Epithelial cell of prostate (primary cell): Measurements from ENCODE around the gene TAS2R14.

Experiments used
- DNase-seq: peaks from one replicate; pipeline ENCODE4 v3.0.0-alpha.2; 2011; ENCODE audit warnings: low read depth, low spot score
- H3K27ac ChIP-seq: fragments of 450-650 bp; 2 replicates; pipeline ENCODE4 v1.5.1; 2017; ENCODE audit warnings: mild to moderate bottlenecking

TAS2R14 gene

GRCh38 chr12:10939163-10939562, at the start of gene TAS2R14:
Gene TAS2R14, minus strand, starts transcription at chr12:10939263. Its CDS starts 56 bp downstream, at chr12:10939207.
- no peak for DNase-seq

GRCh38 chr12:10986812-10987211, 47.7 kb upstream of the TAS2R14 start, which contains the start of gene TAS2R50:
Gene TAS2R50, minus strand, starts transcription at chr12:10986912. Its CDS starts 52 bp downstream, at chr12:10986860.
- DNase-seq = no peak
- H3K27ac ChIP-seq = no peak within 1 kb of the TSS

More at GRCh38 chr12:10939163-10939562, at the start of gene TAS2R14:
- H3K27ac ChIP-seq = peak within 1 kb of the TSS; percentile 84

- no peak overlapping the region for H3K27ac ChIP-seq
- no peak for DNase-seq
Observed at GRCh38 chr12:10982244-10982643, 43.2 kb upstream of the TAS2R14 start.

GRCh38 chr12:10974965-10975364, 35.9 kb upstream of the TAS2R14 start:
- DNase-seq = no peak
- no peak overlapping the region for H3K27ac ChIP-seq

- no peak overlapping the region for H3K27ac ChIP-seq
Observed at GRCh38 chr12:10968765-10969456, 29.8 kb upstream of the TAS2R14 start.

GRCh38 chr12:10967409-10967808, 28.3 kb upstream of the TAS2R14 start:
- DNase-seq = no peak
- H3K27ac ChIP-seq = no peak overlapping the region

More at GRCh38 chr12:10968765-10969456, 29.8 kb upstream of the TAS2R14 start:
- DNase-seq = no peak

- no peak overlapping the region for H3K27ac ChIP-seq
- DNase-seq = no peak
Observed at GRCh38 chr12:10966314-10966713, 27.3 kb upstream of the TAS2R14 start.

GRCh38 chr12:10965476-10965875, 26.4 kb upstream of the TAS2R14 start:
- DNase-seq = no peak
- no peak overlapping the region for H3K27ac ChIP-seq

- H3K27ac ChIP-seq = no peak overlapping the region
- no peak for DNase-seq
Observed at GRCh38 chr12:10960211-10960610, 21.1 kb upstream of the TAS2R14 start.

GRCh38 chr12:10959804-10960203, 20.7 kb upstream of the TAS2R14 start:
- no peak overlapping the region for H3K27ac ChIP-seq
- DNase-seq = no peak

- no peak for DNase-seq
- no peak overlapping the region for H3K27ac ChIP-seq
Observed at GRCh38 chr12:10957741-10958140, 18.7 kb upstream of the TAS2R14 start.

- DNase-seq = no peak
Observed at GRCh38 chr12:10956085-10956484, 17.0 kb upstream of the TAS2R14 start.

GRCh38 chr12:10952645-10953044, 13.6 kb upstream of the TAS2R14 start:
- no peak overlapping the region for H3K27ac ChIP-seq

More at GRCh38 chr12:10956085-10956484, 17.0 kb upstream of the TAS2R14 start:
- no peak overlapping the region for H3K27ac ChIP-seq

GRCh38 chr12:10943167-10943566, 4.1 kb upstream of the TAS2R14 start:
- no peak for DNase-seq
- peak overlapping the region; percentile 84 for H3K27ac ChIP-seq

More at GRCh38 chr12:10952645-10953044, 13.6 kb upstream of the TAS2R14 start:
- no peak for DNase-seq

GRCh38 chr12:10941916-10942607, 3.0 kb upstream of the TAS2R14 start:
- peak overlapping the region; percentile 84 for H3K27ac ChIP-seq
- DNase-seq = peak; percentile 91

GRCh38 chr12:10941369-10941768, 2.3 kb upstream of the TAS2R14 start:
- H3K27ac ChIP-seq = peak overlapping the region; percentile 84
- DNase-seq = no peak

- peak; percentile 88 for DNase-seq
- peak overlapping the region; percentile 84 for H3K27ac ChIP-seq
Observed at GRCh38 chr12:10940389-10940788, 1.3 kb upstream of the TAS2R14 start.

GRCh38 chr12:10936506-10936905, 2.6 kb downstream of the TAS2R14 start:
- no peak overlapping the region for H3K27ac ChIP-seq
- no peak for DNase-seq

- no peak for DNase-seq
- no peak within 1 kb of the TSS for H3K27ac ChIP-seq
Observed at GRCh38 chr12:10928746-10929286, 10.2 kb downstream of the TAS2R14 start, which contains the start of gene PRH2. Gene PRH2, plus strand, starts transcription at chr12:10929236. Its CDS starts 38 bp downstream, at chr12:10929274.

GRCh38 chr12:10926269-10926668, 12.8 kb downstream of the TAS2R14 start:
- H3K27ac ChIP-seq = no peak overlapping the region
- no peak for DNase-seq

- DNase-seq = no peak
- no peak overlapping the region for H3K27ac ChIP-seq
Observed at GRCh38 chr12:10919809-10920208, 19.3 kb downstream of the TAS2R14 start.
